ENCODE measurements around the gene RRBP1.

Gene RRBP1

GRCh38 chr20:17609811-17610377, 72.1 kb downstream of the RRBP1 start:
- no peak for DNase-seq (ENCODE audit: low spot score)

- no peak for DNase-seq (ENCODE audit: low spot score)
Observed at GRCh38 chr20:17608701-17609497, 73.1 kb downstream of the RRBP1 start.

DNA sequence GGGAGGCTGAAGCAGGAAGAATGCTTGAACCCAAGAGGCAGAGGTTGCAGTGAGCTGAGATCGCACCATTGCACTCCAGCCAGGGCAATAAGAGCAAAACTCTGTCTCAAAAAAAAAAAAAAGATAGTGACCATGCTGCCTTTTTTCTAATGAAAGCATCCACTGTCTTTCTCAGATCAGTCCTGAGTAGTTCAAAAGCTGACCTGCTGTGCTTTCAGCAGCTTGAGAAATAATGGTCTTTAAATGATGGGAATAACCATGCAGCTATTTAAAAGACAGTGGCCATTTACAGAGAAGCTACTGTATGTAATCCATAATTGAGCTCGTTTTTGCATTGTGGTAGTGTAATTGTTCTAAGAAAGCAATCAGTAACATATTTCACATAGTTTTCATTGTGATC, 76.0 kb downstream of the RRBP1 start:
- DNase-seq (ENCODE audit: low spot score): no peak

DNA sequence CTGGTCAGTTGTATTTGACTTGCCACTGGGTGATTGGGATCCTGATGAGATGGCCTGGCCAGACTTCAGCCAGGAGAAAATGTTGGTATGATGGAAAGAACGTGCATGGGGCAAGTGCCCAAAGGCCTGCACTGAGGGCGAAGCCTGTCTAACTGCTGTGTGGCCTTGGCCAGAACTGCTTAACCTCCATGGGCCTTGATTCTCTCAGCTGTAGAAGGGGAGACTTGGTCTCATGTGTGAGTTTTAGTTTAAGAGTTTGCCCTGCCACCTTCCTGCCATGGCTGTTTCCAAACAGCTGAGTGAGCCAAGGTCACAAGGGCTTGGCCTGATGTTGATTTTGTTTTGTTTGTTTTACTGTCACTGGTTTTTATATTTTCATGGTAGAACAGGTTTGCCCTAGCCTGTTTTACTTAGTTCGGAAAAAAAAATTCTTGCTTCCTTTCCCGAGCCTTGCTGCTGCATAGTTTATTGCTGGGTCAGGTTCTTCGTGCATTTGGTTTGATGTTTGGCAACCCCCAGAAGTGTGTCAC, 76.8 kb downstream of the RRBP1 start:
- no peak for DNase-seq (ENCODE audit: low spot score)

- DNase-seq (ENCODE audit: low spot score): no peak
Observed at GRCh38 chr20:17602493-17602892, 79.5 kb downstream of the RRBP1 start.

DNA sequence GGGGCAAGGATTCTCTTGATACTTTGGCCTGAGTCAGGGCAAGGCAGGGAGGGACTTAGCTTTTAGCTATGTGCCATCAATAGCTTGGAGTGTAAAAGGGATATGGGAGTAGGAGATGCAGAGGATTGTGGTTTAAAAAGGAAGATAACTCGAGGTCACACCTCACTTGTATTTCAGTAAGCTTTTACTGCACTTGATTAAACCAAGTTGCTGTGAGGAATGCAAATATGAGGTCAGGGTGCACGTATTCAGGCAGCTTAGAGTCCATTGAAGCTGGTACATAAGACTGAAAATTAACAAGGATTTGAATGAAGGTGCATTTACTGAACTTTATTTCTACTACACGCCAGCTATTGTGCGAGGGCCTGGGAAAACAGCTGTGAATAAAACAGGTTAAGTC, 80.1 kb downstream of the RRBP1 start:
- no peak for DNase-seq (ENCODE audit: low spot score)

- no peak for DNase-seq (ENCODE audit: low spot score)
Observed at GRCh38 chr20:17598013-17598550, 84.0 kb downstream of the RRBP1 start.

DNA sequence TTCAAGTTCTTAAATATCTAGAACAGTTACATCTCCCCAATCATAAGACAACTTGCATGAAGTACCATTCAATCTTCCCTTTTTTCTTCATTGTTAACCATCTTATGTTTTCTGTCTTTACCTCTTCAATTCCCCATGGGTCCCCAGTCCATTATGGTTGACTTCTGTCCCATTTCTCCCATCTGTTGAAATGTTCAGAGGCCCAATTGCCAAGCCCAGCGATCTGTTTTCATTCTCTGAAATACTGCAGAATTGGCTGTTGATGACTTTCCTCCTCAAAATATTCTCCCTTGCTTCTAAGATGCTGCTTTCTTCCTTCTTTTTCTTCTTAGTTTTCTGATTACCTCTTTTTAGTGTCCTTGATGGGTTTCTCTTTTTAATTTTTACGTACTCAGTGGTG, 86.2 kb downstream of the RRBP1 start:
- no peak for DNase-seq (ENCODE audit: low spot score)

DNA sequence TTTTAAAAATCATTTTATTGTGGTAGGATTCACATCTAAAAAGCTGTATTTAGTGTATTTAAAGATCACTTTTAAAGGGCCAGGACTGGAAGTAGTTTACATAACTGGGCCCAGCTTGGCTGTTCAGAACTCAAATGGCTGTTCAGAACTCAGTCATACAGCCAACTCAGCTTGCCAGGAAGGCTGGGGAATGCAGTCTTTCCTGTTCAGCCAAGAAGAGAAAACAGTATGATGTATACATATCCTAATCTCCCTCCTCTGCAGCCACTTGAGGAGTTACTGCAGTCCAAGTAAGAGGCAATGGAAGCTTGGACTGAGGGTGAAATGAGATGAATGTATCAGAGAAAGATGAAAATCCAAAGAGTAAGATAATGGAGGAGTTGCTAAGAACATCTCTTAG, 87.6 kb downstream of the RRBP1 start:
- no peak for DNase-seq (ENCODE audit: low spot score)

DNA sequence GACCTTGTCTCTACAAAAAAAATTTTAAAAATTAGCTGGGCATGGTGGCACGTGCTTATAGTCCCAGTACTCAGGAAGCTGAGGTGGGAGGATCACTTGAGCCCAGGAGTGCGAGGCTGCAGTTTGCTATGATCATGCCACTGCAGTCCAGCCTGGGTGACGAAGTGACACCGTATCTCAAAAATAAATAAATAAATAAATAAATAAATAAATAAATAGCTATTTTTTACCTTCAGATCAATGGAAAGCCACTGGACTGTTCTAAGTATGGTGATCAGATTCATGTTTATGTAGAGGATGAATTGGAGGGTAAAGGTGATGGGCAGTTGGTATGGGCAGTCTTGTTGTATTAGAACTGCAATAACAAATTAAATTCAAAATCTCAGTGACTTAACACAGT, 88.1 kb downstream of the RRBP1 start:
- DNase-seq (ENCODE audit: low spot score): no peak

GRCh38 chr20:17590245-17590644, 91.8 kb downstream of the RRBP1 start:
- no peak for DNase-seq (ENCODE audit: low spot score)

- DNase-seq (ENCODE audit: low spot score): no peak
Observed at GRCh38 chr20:17589161-17589834, 92.7 kb downstream of the RRBP1 start.

DNA sequence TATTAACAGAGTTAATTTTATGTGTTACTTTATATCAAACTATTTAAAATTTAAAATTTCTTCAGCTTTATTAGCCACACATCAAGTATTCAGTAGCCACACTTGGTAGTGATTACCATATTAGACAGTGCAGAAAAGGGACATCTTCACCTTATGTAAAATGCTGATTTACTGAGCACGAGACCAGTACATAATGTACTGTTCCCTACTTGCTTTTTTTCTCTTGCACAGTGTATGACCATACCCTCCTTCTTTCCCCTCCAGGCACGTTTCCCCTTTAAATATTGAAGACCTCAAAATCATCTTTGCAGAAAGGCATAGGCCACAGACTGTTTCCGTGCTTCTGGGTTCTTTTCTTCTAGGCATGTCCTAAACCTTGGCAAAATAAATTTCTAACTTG, 94.2 kb downstream of the RRBP1 start:
- DNase-seq (ENCODE audit: low spot score): no peak

- DNase-seq (ENCODE audit: low spot score): no peak
Observed at GRCh38 chr20:17587148-17587547, 94.9 kb downstream of the RRBP1 start.

- no peak for DNase-seq (ENCODE audit: low spot score)
Observed at GRCh38 chr20:17586250-17586649, 95.8 kb downstream of the RRBP1 start.

DNA sequence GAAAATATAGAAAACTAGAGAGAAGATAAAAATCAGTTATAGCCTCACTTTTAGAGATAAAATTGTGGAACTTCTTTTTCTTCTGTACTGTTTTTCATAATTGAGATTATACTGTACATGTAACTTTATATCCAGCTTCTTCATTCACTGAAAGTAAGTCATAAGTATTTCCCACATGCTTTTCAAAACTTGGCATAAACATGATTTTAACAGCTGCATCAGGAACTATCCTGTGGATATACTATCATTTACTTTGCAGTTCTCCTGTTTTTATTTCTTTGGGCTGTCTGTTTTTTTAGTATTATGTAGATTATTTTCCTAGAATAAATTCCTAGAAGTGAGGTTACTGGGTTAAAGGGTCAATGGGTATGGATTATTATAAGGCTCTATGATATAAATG, 97.4 kb downstream of the RRBP1 start:
- DNase-seq (ENCODE audit: low spot score): no peak

DNA sequence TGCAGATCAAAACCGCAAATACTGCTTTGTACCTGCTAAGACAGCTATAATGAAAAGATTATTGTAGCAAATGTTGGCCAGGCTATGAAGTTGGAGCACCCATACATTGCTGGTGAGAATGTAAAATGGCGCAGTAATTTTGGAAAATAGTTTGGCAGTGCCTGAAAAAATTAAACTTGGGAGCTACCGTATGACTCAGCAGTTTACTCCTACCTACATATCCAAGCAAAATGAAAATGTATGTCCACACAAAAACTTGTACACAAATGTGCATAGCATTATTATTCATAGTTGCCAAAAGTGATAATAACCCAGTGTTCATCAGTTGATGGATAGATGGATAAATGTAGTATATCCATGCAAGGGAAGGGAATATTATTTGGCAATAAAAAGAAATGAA, 98.9 kb downstream of the RRBP1 start:
- DNase-seq (ENCODE audit: low spot score): no peak

DNA sequence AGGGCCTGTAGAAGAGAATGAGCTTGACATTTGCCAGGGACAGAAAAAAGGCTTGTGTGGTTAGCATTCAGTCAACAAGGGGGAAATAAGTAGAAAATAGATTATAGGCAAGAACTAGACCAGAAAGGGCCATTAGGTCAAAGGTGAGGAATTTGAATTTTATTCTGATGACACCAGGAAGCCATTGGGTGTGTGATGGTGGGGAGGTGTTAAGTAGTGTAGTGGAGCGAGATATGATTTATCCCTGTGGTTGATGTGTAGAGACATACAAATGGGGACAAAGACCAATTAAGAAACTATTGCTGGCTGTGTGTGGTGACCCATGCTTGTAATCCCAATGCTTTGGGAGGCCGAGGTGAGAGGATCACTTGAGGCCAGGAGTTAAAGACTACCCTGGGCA, 101.1 kb downstream of the RRBP1 start:
- no peak for DNase-seq (ENCODE audit: low spot score)

- DNase-seq (ENCODE audit: low spot score): no peak
Observed at GRCh38 chr20:17579369-17580039, 102.5 kb downstream of the RRBP1 start.

GRCh38 chr20:17576215-17576614, 105.8 kb downstream of the RRBP1 start:
- no peak for DNase-seq (ENCODE audit: low spot score)

DNA sequence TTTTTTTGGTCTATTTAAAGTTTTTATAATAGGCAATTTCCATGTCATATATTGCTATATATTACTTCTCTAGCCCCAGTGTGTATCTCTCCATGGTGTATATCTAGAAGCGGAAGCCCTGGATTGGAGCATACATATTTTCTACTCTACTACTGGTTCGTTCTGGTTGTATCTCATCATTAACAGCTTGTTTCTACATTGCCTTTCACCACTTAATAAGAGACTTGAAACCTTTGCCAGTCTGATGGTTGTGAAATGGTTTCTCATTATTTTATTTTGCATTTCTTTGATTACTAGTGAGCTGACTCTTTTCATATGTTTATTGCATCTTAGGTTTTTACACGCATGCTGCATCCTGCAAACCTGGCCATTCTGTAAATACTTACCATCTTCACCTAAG, 108.6 kb downstream of the RRBP1 start:
- DNase-seq (ENCODE audit: low spot score): no peak

DNA sequence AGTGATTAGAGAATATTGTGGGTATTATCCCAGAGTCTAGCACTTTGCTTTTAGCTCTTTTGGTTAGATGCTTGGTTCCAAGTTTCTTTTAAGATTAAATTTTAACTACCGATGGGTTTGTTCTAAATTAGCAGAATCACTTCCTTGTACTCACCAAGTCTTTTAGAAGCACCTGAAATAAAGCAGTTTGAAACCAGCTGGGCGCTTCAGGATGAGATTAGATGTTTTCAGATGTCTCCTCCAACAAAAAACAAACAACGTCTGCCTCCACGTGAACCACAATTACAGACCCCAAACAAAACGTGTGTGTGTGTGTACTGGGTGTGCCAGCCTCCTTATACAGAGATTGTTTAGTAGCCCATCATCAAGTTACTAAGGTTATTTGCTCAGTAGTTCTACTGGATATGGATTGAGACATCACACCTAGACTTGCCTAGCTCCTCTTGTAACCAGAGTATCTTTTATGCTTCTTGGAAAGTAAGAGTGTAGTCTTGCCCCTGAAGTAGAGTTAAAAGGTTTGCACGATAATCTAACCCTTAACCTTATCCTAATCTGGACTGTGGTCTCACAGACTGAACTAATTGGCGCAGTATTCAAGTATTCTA, 109.9 kb downstream of the RRBP1 start:
- no peak for DNase-seq (ENCODE audit: low spot score)

Measured in globus pallidus (tissue), 1 donor.